ENCODE data around the gene ACSF3.

Gene ACSF3

DNA sequence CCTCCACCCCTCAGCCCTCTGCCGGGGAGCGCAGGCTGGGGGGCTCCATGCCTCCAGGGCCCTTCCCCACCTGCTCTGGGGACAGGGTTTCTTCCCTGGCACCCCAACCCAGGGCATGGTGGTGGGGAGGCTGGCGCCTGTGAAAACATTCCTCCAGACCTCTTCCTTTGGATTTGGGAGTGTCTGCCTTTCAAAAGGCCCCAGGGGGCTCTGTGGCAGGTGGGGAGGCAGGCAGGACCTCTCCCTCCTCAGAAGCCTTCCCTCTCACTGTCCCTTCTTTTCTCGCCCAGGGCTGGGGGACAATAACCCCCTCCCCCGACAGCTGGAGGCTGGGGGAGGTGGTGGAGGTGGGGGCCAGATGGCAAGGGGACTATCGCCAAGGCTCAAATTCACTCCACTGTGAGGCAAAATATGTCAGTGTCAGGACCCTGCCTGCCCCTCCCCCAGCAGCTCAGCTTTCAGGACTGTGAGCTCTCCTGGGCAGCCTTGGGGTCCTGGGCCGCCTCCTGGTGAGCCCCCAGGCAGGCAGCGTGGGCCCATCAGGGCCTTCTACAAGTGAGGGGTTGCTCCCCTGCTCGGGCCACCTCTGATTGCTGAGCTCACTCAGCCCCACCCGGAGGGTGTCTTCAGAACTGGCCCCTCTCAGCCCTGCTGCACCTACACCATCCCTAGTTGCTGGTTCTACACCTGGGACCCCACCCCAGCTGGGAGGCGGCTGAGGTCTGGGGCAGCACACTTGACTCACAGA is 79.7 kb downstream of the ACSF3 start:
- H3K9ac ChIP-seq (ENCODE audit: low read depth in 1 of 2, low read length in 2 of 2) = no peak overlapping the region
- H3K27ac ChIP-seq (ENCODE audit: low read depth in 2 of 2, low read length in 2 of 2) = no peak overlapping the region
- H3K27me3 ChIP-seq (ENCODE audit: control insufficient read depth in 2 of 2, insufficient read depth in 2 of 2, low read length in 2 of 2) = peaks cover 18 to 19% of the 10 kb centered on the region in 2 donors
- H3K4me1 ChIP-seq (ENCODE audit: control insufficient read depth in 2 of 2, insufficient read depth in 2 of 2, low read length in 2 of 2) = peaks cover 8 to 11% of the 10 kb centered on the region in 2 donors
- H3K9me3 ChIP-seq (ENCODE audit: control insufficient read depth in 2 of 2, low read length in 2 of 2) = no peaks in the 10 kb centered on the region
- no peaks in the 10 kb centered on the region for H3K36me3 ChIP-seq (ENCODE audit: control insufficient read depth in 2 of 2, insufficient read depth in 2 of 2, low read length in 2 of 2)
- no peak overlapping the region for H3K4me3 ChIP-seq (ENCODE audit: low read length in 2 of 2)

- no peaks in the 10 kb centered on the region for H3K36me3 ChIP-seq (ENCODE audit: control insufficient read depth in 2 of 2, insufficient read depth in 2 of 2, low read length in 2 of 2)
- H3K4me3 ChIP-seq (ENCODE audit: low read length in 2 of 2) = no peak overlapping the region
- H3K9me3 ChIP-seq (ENCODE audit: control insufficient read depth in 2 of 2, low read length in 2 of 2) = no peaks in the 10 kb centered on the region
- peaks cover 11 to 14% of the 10 kb centered on the region in 2 donors for H3K27me3 ChIP-seq (ENCODE audit: control insufficient read depth in 2 of 2, insufficient read depth in 2 of 2, low read length in 2 of 2)
- H3K27ac ChIP-seq (ENCODE audit: low read depth in 2 of 2, low read length in 2 of 2) = no peak overlapping the region
- H3K4me1 ChIP-seq (ENCODE audit: control insufficient read depth in 2 of 2, insufficient read depth in 2 of 2, low read length in 2 of 2) = peaks cover 8 to 11% of the 10 kb centered on the region in 2 donors
- H3K9ac ChIP-seq (ENCODE audit: low read depth in 1 of 2, low read length in 2 of 2) = no peak overlapping the region
These were observed 80.6 kb downstream of the ACSF3 start for GRCh38 chr16:89174055-89174827.

DNA sequence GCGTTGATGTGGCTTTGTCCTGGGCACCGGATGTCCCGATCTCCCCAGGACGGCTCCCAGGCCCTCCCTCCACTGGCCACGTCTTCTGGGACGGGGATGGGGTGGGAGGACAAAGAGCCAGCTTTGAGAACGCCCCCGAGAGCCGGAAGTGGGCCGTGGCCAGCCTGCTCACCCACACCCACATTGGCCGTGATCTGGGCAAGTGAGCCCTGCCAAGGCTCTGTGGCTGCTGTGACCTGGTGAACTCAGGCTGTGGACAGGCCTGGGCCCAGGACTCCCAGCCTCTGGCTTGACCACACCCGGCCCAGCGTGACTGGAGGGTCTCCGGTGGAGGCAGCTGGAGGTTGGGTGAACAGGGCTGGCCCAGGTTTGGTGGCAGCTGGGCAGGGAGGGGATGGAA is 81.2 kb downstream of the ACSF3 start:
- Histone ChIP-seq H3K27me3 (ENCODE audit: control insufficient read depth in 2 of 2, insufficient read depth in 2 of 2, low read length in 2 of 2) (peaks cover 9 to 11% of the 10 kb centered on the region in 2 donors), H3K4me1 (ENCODE audit: control insufficient read depth in 2 of 2, insufficient read depth in 2 of 2, low read length in 2 of 2) (peaks cover 8 to 11% of the 10 kb centered on the region in 2 donors), H3K27ac (ENCODE audit: low read depth in 2 of 2, low read length in 2 of 2) (no peak overlapping the region), H3K4me3 (ENCODE audit: low read length in 2 of 2) (no peak overlapping the region), H3K36me3 (ENCODE audit: control insufficient read depth in 2 of 2, insufficient read depth in 2 of 2, low read length in 2 of 2) (no peaks in the 10 kb centered on the region), H3K9ac (ENCODE audit: low read depth in 1 of 2, low read length in 2 of 2) (no peak overlapping the region), H3K9me3 (ENCODE audit: control insufficient read depth in 2 of 2, low read length in 2 of 2) (no peaks in the 10 kb centered on the region)

DNA sequence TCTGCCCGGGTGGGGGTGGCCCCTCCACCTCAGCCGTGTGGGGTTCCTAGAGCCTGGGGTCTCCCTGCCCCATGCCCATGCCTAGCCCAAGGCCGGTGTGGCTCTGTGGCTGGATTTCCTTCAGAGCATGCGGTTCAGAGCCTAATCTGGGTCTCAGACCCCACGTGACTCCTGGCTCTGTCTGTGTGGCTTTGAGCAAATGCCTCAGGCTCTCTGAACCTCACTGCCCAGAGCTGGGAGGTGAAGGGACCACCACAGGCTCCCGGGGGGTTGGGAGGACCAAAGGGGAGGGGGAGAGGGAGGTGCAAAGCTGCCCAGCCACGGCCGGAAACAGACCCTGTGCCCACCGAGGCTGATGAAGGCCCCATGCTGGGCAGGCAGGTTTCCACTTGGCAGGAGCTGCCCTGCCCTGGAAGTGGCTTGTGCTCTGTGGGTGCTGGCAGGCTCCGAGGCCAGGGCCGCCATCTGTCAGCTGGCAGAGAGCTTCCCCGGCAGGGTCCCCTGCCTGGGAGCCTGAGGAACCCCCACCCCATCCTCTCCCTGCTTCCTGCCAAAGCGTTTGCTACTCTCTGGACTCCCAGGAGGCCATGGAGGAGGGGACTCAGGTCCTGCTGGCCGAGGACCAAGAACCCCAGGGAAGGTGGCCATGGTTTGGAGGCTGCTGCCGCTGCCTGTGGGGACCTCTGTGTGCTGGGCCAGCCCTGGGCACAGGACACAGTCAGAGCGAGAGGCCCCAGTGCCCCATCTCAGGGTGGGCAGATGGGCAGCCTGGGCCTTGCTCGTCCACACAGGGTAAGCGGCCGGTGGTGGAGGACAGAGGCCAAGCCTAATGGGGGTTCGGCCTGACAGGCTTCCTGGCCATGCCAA is 81.9 kb downstream of the ACSF3 start:
- peaks cover 6 to 9% of the 10 kb centered on the region in 2 donors for H3K27me3 ChIP-seq (ENCODE audit: control insufficient read depth in 2 of 2, insufficient read depth in 2 of 2, low read length in 2 of 2)
- no peaks in the 10 kb centered on the region for H3K36me3 ChIP-seq (ENCODE audit: control insufficient read depth in 2 of 2, insufficient read depth in 2 of 2, low read length in 2 of 2)
- peaks cover 6% of the 10 kb centered on the region in 2 donors for H3K4me1 ChIP-seq (ENCODE audit: control insufficient read depth in 2 of 2, insufficient read depth in 2 of 2, low read length in 2 of 2)
- H3K9me3 ChIP-seq (ENCODE audit: control insufficient read depth in 2 of 2, low read length in 2 of 2) = no peaks in the 10 kb centered on the region
- no peak overlapping the region for H3K9ac ChIP-seq (ENCODE audit: low read depth in 1 of 2, low read length in 2 of 2)
- no peak overlapping the region for H3K27ac ChIP-seq (ENCODE audit: low read depth in 2 of 2, low read length in 2 of 2)
- no peak overlapping the region for H3K4me3 ChIP-seq (ENCODE audit: low read length in 2 of 2)

- no peaks in the 10 kb centered on the region for H3K9me3 ChIP-seq (ENCODE audit: control insufficient read depth in 2 of 2, low read length in 2 of 2)
- H3K9ac ChIP-seq (ENCODE audit: low read depth in 1 of 2, low read length in 2 of 2) = no peak overlapping the region
- no peak overlapping the region for H3K27ac ChIP-seq (ENCODE audit: low read depth in 2 of 2, low read length in 2 of 2)
- H3K4me3 ChIP-seq (ENCODE audit: low read length in 2 of 2) = no peak overlapping the region
- no peaks in the 10 kb centered on the region for H3K36me3 ChIP-seq (ENCODE audit: control insufficient read depth in 2 of 2, insufficient read depth in 2 of 2, low read length in 2 of 2)
- H3K4me1 ChIP-seq (ENCODE audit: control insufficient read depth in 2 of 2, insufficient read depth in 2 of 2, low read length in 2 of 2) = no peaks in the 10 kb centered on the region
- H3K27me3 ChIP-seq (ENCODE audit: control insufficient read depth in 2 of 2, insufficient read depth in 2 of 2, low read length in 2 of 2) = peaks cover 6 to 9% of the 10 kb centered on the region in 2 donors
These were observed 82.6 kb downstream of the ACSF3 start for GRCh38 chr16:89176147-89176690.

- H3K9ac ChIP-seq (ENCODE audit: low read depth in 1 of 2, low read length in 2 of 2) = no peak overlapping the region
- H3K9me3 ChIP-seq (ENCODE audit: control insufficient read depth in 2 of 2, low read length in 2 of 2) = no peaks in the 10 kb centered on the region
- H3K36me3 ChIP-seq (ENCODE audit: control insufficient read depth in 2 of 2, insufficient read depth in 2 of 2, low read length in 2 of 2) = no peaks in the 10 kb centered on the region
- H3K4me1 ChIP-seq (ENCODE audit: control insufficient read depth in 2 of 2, insufficient read depth in 2 of 2, low read length in 2 of 2) = no peaks in the 10 kb centered on the region
- H3K4me3 ChIP-seq (ENCODE audit: low read length in 2 of 2) = no peak overlapping the region
- H3K27ac ChIP-seq (ENCODE audit: low read depth in 2 of 2, low read length in 2 of 2) = no peak overlapping the region
- peaks cover 6 to 9% of the 10 kb centered on the region in 2 donors for H3K27me3 ChIP-seq (ENCODE audit: control insufficient read depth in 2 of 2, insufficient read depth in 2 of 2, low read length in 2 of 2)
These were observed 83.1 kb downstream of the ACSF3 start for GRCh38 chr16:89176717-89177116.

DNA sequence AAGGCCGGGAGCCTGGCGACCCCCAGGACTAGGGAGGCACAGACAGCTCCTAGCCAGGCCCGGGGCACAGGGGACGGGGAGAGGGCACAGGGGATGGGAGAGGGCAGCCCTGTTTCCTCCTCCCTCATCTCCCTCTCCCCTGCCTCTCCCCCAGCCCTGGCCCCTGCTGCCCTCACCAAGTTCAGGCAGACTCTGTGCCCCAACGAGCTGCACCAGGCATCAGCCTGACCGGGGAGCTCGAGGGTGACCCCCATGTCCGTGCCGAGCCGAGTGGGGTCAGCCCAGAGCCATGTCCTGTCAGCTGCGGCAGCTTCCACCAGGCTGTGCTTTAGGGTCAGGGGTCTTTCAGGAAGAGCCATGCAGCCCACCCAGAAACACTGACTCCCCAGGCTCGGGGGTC is 83.8 kb downstream of the ACSF3 start:
- Histone ChIP-seq H3K27me3 (ENCODE audit: control insufficient read depth in 2 of 2, insufficient read depth in 2 of 2, low read length in 2 of 2) (peaks cover 3 to 9% of the 10 kb centered on the region in 2 donors), H3K9me3 (ENCODE audit: control insufficient read depth in 2 of 2, low read length in 2 of 2) (no peaks in the 10 kb centered on the region), H3K36me3 (ENCODE audit: control insufficient read depth in 2 of 2, insufficient read depth in 2 of 2, low read length in 2 of 2) (no peaks in the 10 kb centered on the region), H3K4me3 (ENCODE audit: low read length in 2 of 2) (no peak overlapping the region), H3K9ac (ENCODE audit: low read depth in 1 of 2, low read length in 2 of 2) (no peak overlapping the region), H3K27ac (ENCODE audit: low read depth in 2 of 2, low read length in 2 of 2) (no peak overlapping the region), H3K4me1 (ENCODE audit: control insufficient read depth in 2 of 2, insufficient read depth in 2 of 2, low read length in 2 of 2) (no peaks in the 10 kb centered on the region)

DNA sequence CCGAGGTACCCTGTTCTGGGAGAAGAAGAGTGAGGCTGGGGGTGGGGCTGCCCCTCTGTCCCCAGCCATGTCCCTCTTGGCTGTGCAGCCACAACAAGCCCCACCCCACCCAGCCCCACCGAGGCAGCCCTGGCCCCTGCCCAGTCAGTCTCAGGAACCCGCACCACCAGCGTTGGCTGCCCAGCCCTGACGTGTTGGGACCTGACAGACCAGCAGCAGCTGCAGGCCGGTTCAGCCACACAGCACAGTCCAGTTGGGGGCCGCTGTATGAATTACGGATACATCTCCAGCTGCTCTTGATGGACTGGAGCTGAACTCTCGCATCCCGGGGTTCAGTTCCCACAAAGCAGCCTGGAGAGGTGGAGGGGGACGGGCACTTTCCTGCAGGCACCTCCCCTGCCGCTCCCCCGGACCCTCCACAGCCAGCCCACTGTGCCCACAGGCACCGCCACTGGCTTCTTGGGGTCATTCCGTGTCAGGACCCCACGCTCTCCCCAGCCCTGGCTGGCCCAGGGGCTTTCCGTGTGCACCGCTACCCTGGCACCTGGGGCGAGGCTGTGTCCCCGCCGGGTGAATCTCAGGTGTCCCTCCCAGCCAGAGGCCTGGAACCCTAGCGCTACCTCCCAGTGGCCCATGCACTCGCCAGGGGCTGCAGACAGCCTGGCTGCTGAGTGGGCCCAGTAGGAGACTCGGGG is 84.9 kb downstream of the ACSF3 start:
- Histone ChIP-seq H3K9ac (ENCODE audit: low read depth in 1 of 2, low read length in 2 of 2) (no peak overlapping the region), H3K9me3 (ENCODE audit: control insufficient read depth in 2 of 2, low read length in 2 of 2) (no peaks in the 10 kb centered on the region), H3K4me1 (ENCODE audit: control insufficient read depth in 2 of 2, insufficient read depth in 2 of 2, low read length in 2 of 2) (no peaks in the 10 kb centered on the region), H3K27ac (ENCODE audit: low read depth in 2 of 2, low read length in 2 of 2) (no peak overlapping the region), H3K4me3 (ENCODE audit: low read length in 2 of 2) (no peak overlapping the region), H3K36me3 (ENCODE audit: control insufficient read depth in 2 of 2, insufficient read depth in 2 of 2, low read length in 2 of 2) (no peaks in the 10 kb centered on the region), H3K27me3 (ENCODE audit: control insufficient read depth in 2 of 2, insufficient read depth in 2 of 2, low read length in 2 of 2) (peaks cover 3 to 4% of the 10 kb centered on the region in 2 donors)

DNA sequence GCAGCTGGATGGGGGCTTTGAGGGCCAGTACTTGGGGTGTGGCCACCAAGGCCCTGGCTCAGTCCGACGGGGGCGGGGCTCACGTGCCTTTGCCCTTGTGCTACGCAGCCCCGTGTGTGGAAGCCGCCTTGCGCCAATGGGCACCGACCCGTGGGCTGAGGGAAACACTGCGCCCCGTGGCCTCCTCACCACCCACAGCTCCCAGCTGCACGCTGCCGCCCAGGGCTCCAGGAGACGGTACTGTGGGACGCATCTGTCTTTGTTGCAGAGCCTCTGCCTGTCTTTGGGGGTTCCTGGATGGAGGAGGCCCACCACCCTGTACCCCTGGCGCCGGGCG is 85.5 kb downstream of the ACSF3 start:
- Histone ChIP-seq H3K9me3 (ENCODE audit: control insufficient read depth in 2 of 2, low read length in 2 of 2) (no peaks in the 10 kb centered on the region), H3K27ac (ENCODE audit: low read depth in 2 of 2, low read length in 2 of 2) (no peak overlapping the region), H3K4me3 (ENCODE audit: low read length in 2 of 2) (no peak overlapping the region), H3K9ac (ENCODE audit: low read depth in 1 of 2, low read length in 2 of 2) (no peak overlapping the region), H3K36me3 (ENCODE audit: control insufficient read depth in 2 of 2, insufficient read depth in 2 of 2, low read length in 2 of 2) (no peaks in the 10 kb centered on the region), H3K4me1 (ENCODE audit: control insufficient read depth in 2 of 2, insufficient read depth in 2 of 2, low read length in 2 of 2) (no peaks in the 10 kb centered on the region), H3K27me3 (ENCODE audit: control insufficient read depth in 2 of 2, insufficient read depth in 2 of 2, low read length in 2 of 2) (peaks cover 4 to 5% of the 10 kb centered on the region in 2 donors)
